Endothelial cell of umbilical vein (primary cell): ENCODE data around the gene TARBP1.

Experiments used
- CTCF ChIP-seq, 2 donors: IDR thresholded peaks; 1 replicate in 1 of 2; 2 replicates in 1 of 2; pipeline ENCODE4 v1.5.1; 2011; ENCODE audit warnings: low read length in 2 of 2, mild to moderate bottlenecking in 2 of 2, moderate library complexity in 2 of 2, control low read depth in 1 of 2, inconsistent platforms in 1 of 2, low read depth in 1 of 2; ENCODE audit not compliant: insufficient read depth in 1 of 2; ENCODE audit errors: extremely low read depth in 1 of 2
- EZH2 ChIP-seq: IDR thresholded peaks from 2 replicates; pipeline ENCODE4 v1.6.1; 2012; ENCODE audit warnings: borderline replicate concordance, low read depth, mild to moderate bottlenecking, moderate library complexity, low read length, inconsistent platforms; ENCODE audit not compliant: severe bottlenecking
- POLR2AphosphoS5 ChIP-seq: IDR thresholded peaks from 2 replicates; pipeline ENCODE4 v1.6.1; 2012; ENCODE audit warnings: low read depth, mild to moderate bottlenecking, control low read depth, low read length, moderate library complexity; ENCODE audit not compliant: insufficient read depth

GRCh38 chr1:234400773-234401172, 78.2 kb downstream of the TARBP1 start:
- TF ChIP-seq CTCF (IDR thresholded peaks at IDR 0.05; ENCODE audit: extremely low read depth in 1 of 2, insufficient read depth in 1 of 2, low read depth in 1 of 2, low read length in 2 of 2) (no peak), POLR2AphosphoS5 (no peak), EZH2 (no peak)
